Bronchial epithelial cell (primary cell): ENCODE measurements around the gene ACCSL. TPM values are rescaled to one million over a fixed set of nuclear protein-coding genes. Genes with fewer than 3 reads are reported as not detected.
A peak's percentile ranks its signal among the peaks of the same experiment; 100 is the strongest.

Experiments
- DNase-seq: peaks from one replicate; pipeline ENCODE4 v3.0.0-alpha.2; 2010; ENCODE audit warnings: low read depth
- FAIRE-seq: peaks from 2 replicates; lab custom pipeline; 2011; peaks lifted over from hg19 to GRCh38; lab: Jason Lieb, UNC
- H3K27me3 ChIP-seq: 2 replicates; pipeline ENCODE4 v1.5.1; 2011; ENCODE audit warnings: low read length; ENCODE audit not compliant: control insufficient read depth, insufficient read depth
- H3K36me3 ChIP-seq: 2 replicates; pipeline ENCODE4 v1.5.1; 2011; ENCODE audit warnings: low read length; ENCODE audit not compliant: control insufficient read depth, insufficient read depth
- H3K4me3 ChIP-seq: 2 replicates; pipeline ENCODE4 v1.5.1; 2011; ENCODE audit warnings: mild to moderate bottlenecking, low read depth, low read length, control low read depth
- CTCF ChIP-seq: IDR thresholded peaks from 2 replicates; pipeline ENCODE4 v1.5.1; 2011; ENCODE audit warnings: mild to moderate bottlenecking, moderate library complexity, low read length, control low read depth, inconsistent platforms; ENCODE audit not compliant: insufficient read depth, severe bottlenecking
- total RNA-seq: library from RNA; depleted of rRNA; stranded (reverse); fragments of >200 nt; gene quantifications from 2 replicates; pipeline ENCODE4 v1.2.1, GENCODE V29; 2014

Gene ACCSL
- total RNA-seq, 1 donor from 2014 or later, result not detected

DNA sequence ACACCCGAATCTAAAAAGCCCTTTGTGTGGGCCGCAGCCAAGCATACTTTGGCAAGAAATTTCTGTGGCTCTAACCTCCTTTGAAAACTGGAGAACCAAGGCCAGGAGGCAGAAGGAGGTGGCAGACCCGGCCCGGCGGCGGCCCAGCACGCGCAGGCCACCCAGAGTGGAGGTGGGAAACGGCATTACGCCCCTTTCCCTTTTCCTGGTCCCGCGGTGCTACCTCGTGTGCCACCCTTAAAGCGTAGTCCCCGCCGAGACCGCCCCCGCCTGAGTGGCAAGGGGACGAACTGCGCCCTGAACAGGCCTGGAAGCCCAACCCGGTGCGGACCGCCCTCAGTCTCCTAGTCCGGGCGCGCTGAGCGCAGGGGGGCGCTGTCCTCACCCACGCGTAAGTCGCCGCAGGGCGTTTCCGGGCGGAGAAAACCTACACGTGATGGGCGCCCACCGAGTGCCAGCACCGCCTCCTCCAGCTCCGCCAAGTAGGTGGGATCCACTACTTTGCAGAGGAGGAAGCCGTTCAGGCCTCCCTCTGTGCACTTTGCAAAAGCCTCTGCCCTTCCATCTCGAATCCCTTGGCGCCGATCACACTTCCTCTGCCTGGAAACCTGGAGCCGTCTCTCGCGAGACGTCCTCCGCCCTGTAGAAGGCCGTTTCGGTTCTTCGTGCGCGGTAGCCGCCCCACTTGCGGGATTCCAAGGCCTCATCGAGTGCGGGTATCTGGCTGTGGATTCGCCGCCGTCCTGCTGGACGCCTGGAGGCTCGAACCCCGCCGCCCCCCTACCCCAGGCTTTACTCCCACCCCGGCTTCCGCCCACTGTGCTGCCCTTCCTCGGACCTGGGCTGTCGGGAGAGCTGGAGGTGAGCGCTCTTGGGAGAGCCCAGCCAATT, 18.3 kb downstream of the ACCSL start, which contains the start of gene ACCS:
ACCS (plus strand) TSS at position 430 of the 891 bp plus-strand sequence. CDS start 1,358 bp downstream, outside the sequence.
- no peaks in the 10 kb centered on the region for H3K27me3 ChIP-seq
- FAIRE-seq (no peak), DNase-seq (peak; percentile 73)
- peak; percentile 92 for TF ChIP-seq CTCF
- H3K4me3 ChIP-seq, result peak within 1 kb of the TSS; percentile 79
- H3K36me3 ChIP-seq, result no peaks in the 10 kb centered on the region

GRCh38 chr11:44066732-44067141, 19.0 kb downstream of the ACCSL start:
- no peak for TF ChIP-seq CTCF
- H3K36me3 ChIP-seq, result no peaks in the 10 kb centered on the region
- H3K4me3 ChIP-seq, result peak overlapping the region; percentile 79
- DNase-seq, result peak; percentile 86
- H3K27me3 ChIP-seq, result no peaks in the 10 kb centered on the region
- FAIRE-seq, result no peak

DNA sequence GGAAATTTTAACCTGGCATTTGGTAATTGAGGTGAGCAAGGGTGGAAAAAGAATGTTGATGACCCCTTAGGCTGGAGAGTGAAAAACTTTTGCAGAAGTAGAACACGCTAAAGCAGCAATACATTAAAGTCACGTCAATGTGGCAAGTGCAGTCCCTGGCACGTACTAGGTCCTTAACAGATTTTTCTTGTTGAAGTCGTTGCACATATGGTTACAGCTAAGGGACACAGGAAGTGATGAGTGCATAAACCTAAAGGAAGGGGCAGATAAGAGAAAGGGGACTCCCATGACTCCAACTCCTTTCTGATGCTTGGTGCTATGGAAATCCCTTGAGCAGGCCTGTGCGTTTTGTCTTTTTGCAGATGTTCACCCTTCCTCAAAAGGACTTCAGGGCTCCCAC, 19.5 kb downstream of the ACCSL start:
- H3K4me3 ChIP-seq, result no peak overlapping the region
- no peaks in the 10 kb centered on the region for H3K36me3 ChIP-seq
- no peak for TF ChIP-seq CTCF
- DNase-seq, result no peak
- no peak for FAIRE-seq
- H3K27me3 ChIP-seq, result no peaks in the 10 kb centered on the region

DNA sequence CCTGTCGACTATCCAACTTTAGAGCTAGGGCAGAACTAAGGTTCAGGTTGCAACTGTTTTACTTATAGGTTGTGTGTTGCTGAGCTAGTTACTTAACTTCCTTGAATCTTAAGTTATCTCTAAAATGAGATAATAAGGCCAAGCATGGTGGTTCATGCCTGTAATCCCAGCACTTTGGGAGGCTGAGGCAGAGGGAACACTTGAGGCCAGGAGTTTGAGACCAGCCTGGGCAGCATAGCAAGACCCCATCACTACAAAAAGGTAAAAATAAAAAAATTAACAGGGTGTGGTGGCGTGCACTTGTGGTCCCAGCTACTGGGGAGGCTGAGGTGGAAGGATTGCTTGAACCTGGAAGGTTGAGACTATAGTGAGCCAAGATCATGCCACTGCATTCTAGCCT, 20.4 kb downstream of the ACCSL start:
- no peaks in the 10 kb centered on the region for H3K27me3 ChIP-seq
- no peaks in the 10 kb centered on the region for H3K36me3 ChIP-seq
- no peak overlapping the region for H3K4me3 ChIP-seq
- DNase-seq, result no peak
- TF ChIP-seq CTCF, result no peak
- no peak for FAIRE-seq

DNA sequence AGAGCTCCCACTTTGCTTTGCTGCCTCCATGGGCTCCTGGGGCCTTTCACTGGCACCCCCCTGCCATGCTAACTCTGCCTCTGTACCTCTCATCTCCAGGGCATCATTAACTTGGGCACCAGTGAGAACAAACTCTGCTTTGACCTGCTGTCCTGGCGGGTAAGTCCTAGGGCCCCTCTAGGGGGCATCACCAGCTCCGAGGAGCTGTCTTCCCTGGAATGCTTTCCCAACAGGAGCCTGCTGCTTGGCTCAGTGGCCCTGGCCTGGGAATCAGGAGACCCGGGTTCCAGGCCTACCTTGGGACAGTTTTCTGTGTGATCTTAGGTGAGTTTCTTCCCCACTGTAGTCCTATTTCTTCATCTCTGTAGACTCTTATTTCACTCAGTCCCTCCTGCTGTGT, 23.4 kb downstream of the ACCSL start:
- no peak overlapping the region for H3K4me3 ChIP-seq
- H3K36me3 ChIP-seq, result no peaks in the 10 kb centered on the region
- DNase-seq (no peak), FAIRE-seq (no peak)
- H3K27me3 ChIP-seq, result no peaks in the 10 kb centered on the region
- no peak for TF ChIP-seq CTCF
